Small intestine (tissue), 7 donors: ENCODE measurements around the gene ZNF710. TPM values are rescaled to one million over a fixed set of nuclear protein-coding genes. Genes with fewer than 3 reads are reported as not detected.
A peak's percentile ranks its signal among the peaks of the same experiment; 100 is the strongest.

ENCODE experiments used
- DNase-seq, 2 donors: peaks; one replicate each; pipeline versions ENCODE4 v3.0.0 to v3.0.0-alpha.2; 2013
- FAIRE-seq: peaks from 2 replicates; lab custom pipeline; 2012; peaks lifted over from hg19 to GRCh38; lab: Jason Lieb, UNC
- H3K27ac ChIP-seq, 3 donors: one replicate each; pipeline ENCODE4 v1.5.1; 2013; ENCODE audit warnings: low read length in 2 of 3, mild to moderate bottlenecking in 2 of 3, control low read depth in 1 of 3, inconsistent platforms in 1 of 3, low read depth in 1 of 3, moderate library complexity in 1 of 3
- H3K27me3 ChIP-seq, 3 donors: one replicate each; pipeline ENCODE4 v1.6.1; 2013; ENCODE audit warnings: low read length in 3 of 3, inconsistent platforms in 1 of 3; ENCODE audit not compliant: control insufficient read depth in 3 of 3, insufficient read depth in 3 of 3
- H3K36me3 ChIP-seq, 3 donors: one replicate each; pipeline ENCODE4 v1.6.1; 2013; ENCODE audit warnings: low read length in 3 of 3, inconsistent platforms in 1 of 3, low read depth in 1 of 3, mild to moderate bottlenecking in 1 of 3, moderate library complexity in 1 of 3; ENCODE audit not compliant: control insufficient read depth in 3 of 3, insufficient read depth in 2 of 3
- H3K4me1 ChIP-seq, 3 donors: one replicate each; pipeline ENCODE4 v1.6.1; 2013; ENCODE audit warnings: low read length in 2 of 3, inconsistent platforms in 1 of 3, low read depth in 1 of 3, mild to moderate bottlenecking in 1 of 3, moderate library complexity in 1 of 3; ENCODE audit not compliant: control insufficient read depth in 3 of 3, insufficient read depth in 2 of 3
- H3K4me3 ChIP-seq, 3 donors: one replicate each; pipeline ENCODE4 v1.5.1; 2013; ENCODE audit warnings: low read length in 3 of 3, control low read depth in 1 of 3, inconsistent platforms in 1 of 3, low read depth in 1 of 3, mild to moderate bottlenecking in 1 of 3, moderate library complexity in 1 of 3
- H3K9me3 ChIP-seq, 2 donors: one replicate each; pipeline ENCODE4 v1.6.1; 2013; ENCODE audit warnings: low read depth in 1 of 2, low read length in 1 of 2; ENCODE audit not compliant: control insufficient read depth in 2 of 2, insufficient read depth in 1 of 2
- WGBS, 3 donors: extraction: QIAGEN DNeasy Blood & Tissue Kit; methylation state at CpG; one replicate each; pipeline ENCODE4 v1.1.7; 2013; 5-methylcytosine and 5-hydroxymethylcytosine counted together
- polyA plus RNA-seq, 4 donors: library from polyadenylated mRNA; stranded (reverse) in 3 of 4; unstranded in 1 of 4; fragments of 200-250 nt in 3 of 4; fragments of 120-200 nt in 1 of 4; gene quantifications; one replicate each; pipeline versions ENCODE4 v1.2.1 to v1.2.3, GENCODE V29; 2013
- donor health status: healthy with polysubstance abuse.
- donor health status: control.
- donor health status: control.
- donor health status: Bipolar disorder and iron deficiency.
- donor health status: healthy.

Gene ZNF710
- polyA plus RNA-seq, 4 donors = 10.3 to 26.4 (median 18.8) TPM

- DNase-seq = no peak
- 63 to 89% (median 87%) methylated on average over 7 of the region's 7 CpGs for WGBS, 3 donors
- Histone ChIP-seq H3K27ac (no peak overlapping the region), H3K9me3 (peaks cover 0 to 16% of the 10 kb centered on the region in 2 donors), H3K36me3 (no peaks in the 10 kb centered on the region), H3K27me3 (peaks cover 0 to 3% (median 0%) of the 10 kb centered on the region in 3 donors), H3K4me1 (no peaks in the 10 kb centered on the region), H3K4me3 (no peak overlapping the region)
- FAIRE-seq = no peak
Observed at GRCh38 chr15:89982315-89983055, 18.6 kb upstream of the ZNF710 start.

- H3K4me1 ChIP-seq = no peaks in the 10 kb centered on the region
- 65 to 98% (median 95%) methylated on average over 2 of the region's 2 CpGs for WGBS, 3 donors
Observed at GRCh38 chr15:89984001-89984400, 17.1 kb upstream of the ZNF710 start.

GRCh38 chr15:89984421-89985010, 16.6 kb upstream of the ZNF710 start:
- H3K27me3 ChIP-seq = peaks cover 0 to 3% (median 0%) of the 10 kb centered on the region in 3 donors
- 85 to 93% (median 91%) methylated on average over 6 of the region's 6 CpGs for WGBS, 3 donors
- H3K4me1 ChIP-seq = no peaks in the 10 kb centered on the region
- FAIRE-seq = no peak
- H3K27ac ChIP-seq = no peak overlapping the region
- H3K36me3 ChIP-seq = no peaks in the 10 kb centered on the region
- DNase-seq = no peak
- H3K9me3 ChIP-seq = peaks cover 0 to 16% of the 10 kb centered on the region in 2 donors
- H3K4me3 ChIP-seq = no peak overlapping the region

More at GRCh38 chr15:89984001-89984400, 17.1 kb upstream of the ZNF710 start:
- peaks cover 0 to 3% (median 0%) of the 10 kb centered on the region in 3 donors for H3K27me3 ChIP-seq
- H3K27ac ChIP-seq = no peak overlapping the region
- no peak overlapping the region for H3K4me3 ChIP-seq
- DNase-seq (no peak), FAIRE-seq (no peak)
- peaks cover 0 to 16% of the 10 kb centered on the region in 2 donors for H3K9me3 ChIP-seq
- H3K36me3 ChIP-seq = no peaks in the 10 kb centered on the region

- WGBS, 3 donors = 93 to 100% (median 94%) methylated on average over 3 of the region's 3 CpGs
- Histone ChIP-seq H3K27me3 (peaks cover 0 to 3% (median 0%) of the 10 kb centered on the region in 3 donors), H3K27ac (no peak overlapping the region), H3K4me3 (no peak overlapping the region), H3K9me3 (peaks cover 0 to 16% of the 10 kb centered on the region in 2 donors), H3K36me3 (no peaks in the 10 kb centered on the region), H3K4me1 (no peaks in the 10 kb centered on the region)
- DNase-seq (no peak), FAIRE-seq (no peak)
Observed at GRCh38 chr15:89985111-89985510, 16.0 kb upstream of the ZNF710 start.

GRCh38 chr15:89991312-89991711, 9.8 kb upstream of the ZNF710 start:
- no peaks in the 10 kb centered on the region for H3K36me3 ChIP-seq
- no peak for FAIRE-seq

GRCh38 chr15:89993349-89993748, 7.8 kb upstream of the ZNF710 start:
- no peaks in the 10 kb centered on the region for H3K9me3 ChIP-seq
- H3K4me1 ChIP-seq = peaks cover 0 to 7% (median 0%) of the 10 kb centered on the region in 3 donors
- no peak overlapping the region for H3K27ac ChIP-seq
- H3K27me3 ChIP-seq = no peaks in the 10 kb centered on the region
- FAIRE-seq = no peak
- 57 to 82% (median 72%) methylated on average over 1 of the region's 1 CpG for WGBS, 3 donors
- DNase-seq = no peak
- H3K4me3 ChIP-seq = no peak overlapping the region
- H3K36me3 ChIP-seq = no peaks in the 10 kb centered on the region

More at GRCh38 chr15:89991312-89991711, 9.8 kb upstream of the ZNF710 start:
- H3K27ac ChIP-seq = no peak overlapping the region
- DNase-seq = no peak
- H3K9me3 ChIP-seq = no peaks in the 10 kb centered on the region
- H3K4me3 ChIP-seq = no peak overlapping the region
- 63 to 82% (median 77%) methylated on average over 4 of the region's 4 CpGs for WGBS, 3 donors
- no peaks in the 10 kb centered on the region for H3K27me3 ChIP-seq
- H3K4me1 ChIP-seq = no peaks in the 10 kb centered on the region

- DNase-seq (no peak), FAIRE-seq (no peak)
- Histone ChIP-seq H3K27me3 (no peaks in the 10 kb centered on the region), H3K4me1 (peaks cover 4 to 28% (median 5%) of the 10 kb centered on the region in 3 donors), H3K4me3 (no peak overlapping the region), H3K9me3 (no peaks in the 10 kb centered on the region), H3K27ac (no peak overlapping the region), H3K36me3 (no peaks in the 10 kb centered on the region)
- WGBS, 3 donors = 86 to 89% (median 89%) methylated on average over 4 of the region's 4 CpGs
Observed at GRCh38 chr15:89997079-89997478, 4.0 kb upstream of the ZNF710 start.

- FAIRE-seq (no peak), DNase-seq (peak; percentile 70 to 81)
- H3K4me3 ChIP-seq = no peak overlapping the region
- peak overlapping the region in 2 of 3 donors; percentile 34 to 63 for H3K27ac ChIP-seq
- no peaks in the 10 kb centered on the region for H3K9me3 ChIP-seq
- WGBS, 3 donors = 18 to 51% (median 36%) methylated on average over 5 of the region's 5 CpGs
- peaks cover 0 to 2% (median 0%) of the 10 kb centered on the region in 3 donors for H3K36me3 ChIP-seq
- peaks cover 4 to 32% (median 5%) of the 10 kb centered on the region in 3 donors for H3K4me1 ChIP-seq
- no peaks in the 10 kb centered on the region for H3K27me3 ChIP-seq
Observed at GRCh38 chr15:89998141-89998661, 2.9 kb upstream of the ZNF710 start.
